ENCODE measurements around the gene LSM10.

LSM10 gene

DNA sequence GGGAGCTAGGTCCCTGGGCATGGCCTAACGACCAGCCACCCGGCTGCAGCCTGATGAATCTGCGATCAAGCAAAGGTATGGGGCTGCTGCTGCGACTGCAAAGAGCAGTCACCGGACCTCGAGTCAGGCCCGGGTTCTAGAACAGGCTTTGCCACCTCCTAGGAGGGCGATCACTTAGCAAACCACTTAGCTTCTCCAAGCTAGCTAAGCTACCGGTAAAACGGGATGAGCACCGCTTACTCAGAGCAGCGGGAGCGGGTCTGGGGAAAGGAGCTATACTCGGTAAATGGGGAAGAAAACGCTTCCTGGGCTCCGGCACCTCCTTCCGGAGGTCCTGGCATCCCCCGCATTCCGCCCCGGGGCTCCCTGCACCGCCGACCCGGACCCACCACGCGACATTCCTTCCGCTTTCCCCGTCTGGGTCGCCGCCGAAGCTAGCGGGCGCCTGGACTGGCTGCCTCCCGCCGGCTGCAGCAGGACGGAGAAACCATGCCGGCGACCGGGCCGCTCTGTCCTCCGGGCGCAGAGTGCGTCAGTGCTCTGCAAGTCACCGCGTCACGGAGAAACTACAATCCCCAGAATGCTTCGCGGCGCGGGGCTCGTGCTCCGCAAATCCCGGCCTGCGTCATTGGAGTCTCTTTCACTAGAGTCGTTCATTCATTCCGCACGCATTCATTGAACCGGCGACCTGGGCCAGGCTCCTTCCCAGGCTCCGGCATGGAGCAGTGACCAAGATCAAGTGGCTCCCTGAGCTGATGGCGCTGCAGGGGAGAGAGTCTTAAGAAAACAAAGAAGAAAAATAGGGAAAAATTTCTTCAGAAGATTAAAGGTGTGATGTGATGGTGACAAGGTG lies at the start of gene LSM10:
TSS of gene LSM10 (minus strand) at position 531 of the 853 bp plus-strand sequence. CDS start 3,779 bp downstream, outside the sequence.
- TF ChIP-seq, protein P1, sequence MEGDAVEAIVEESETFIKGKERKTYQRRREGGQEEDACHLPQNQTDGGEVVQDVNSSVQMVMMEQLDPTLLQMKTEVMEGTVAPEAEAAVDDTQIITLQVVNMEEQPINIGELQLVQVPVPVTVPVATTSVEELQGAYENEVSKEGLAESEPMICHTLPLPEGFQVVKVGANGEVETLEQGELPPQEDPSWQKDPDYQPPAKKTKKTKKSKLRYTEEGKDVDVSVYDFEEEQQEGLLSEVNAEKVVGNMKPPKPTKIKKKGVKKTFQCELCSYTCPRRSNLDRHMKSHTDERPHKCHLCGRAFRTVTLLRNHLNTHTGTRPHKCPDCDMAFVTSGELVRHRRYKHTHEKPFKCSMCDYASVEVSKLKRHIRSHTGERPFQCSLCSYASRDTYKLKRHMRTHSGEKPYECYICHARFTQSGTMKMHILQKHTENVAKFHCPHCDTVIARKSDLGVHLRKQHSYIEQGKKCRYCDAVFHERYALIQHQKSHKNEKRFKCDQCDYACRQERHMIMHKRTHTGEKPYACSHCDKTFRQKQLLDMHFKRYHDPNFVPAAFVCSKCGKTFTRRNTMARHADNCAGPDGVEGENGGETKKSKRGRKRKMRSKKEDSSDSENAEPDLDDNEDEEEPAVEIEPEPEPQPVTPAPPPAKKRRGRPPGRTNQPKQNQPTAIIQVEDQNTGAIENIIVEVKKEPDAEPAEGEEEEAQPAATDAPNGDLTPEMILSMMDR (IDR thresholded peaks at IDR 0.05; ENCODE audit: extremely low read depth, missing control alignments): no peak

DNA sequence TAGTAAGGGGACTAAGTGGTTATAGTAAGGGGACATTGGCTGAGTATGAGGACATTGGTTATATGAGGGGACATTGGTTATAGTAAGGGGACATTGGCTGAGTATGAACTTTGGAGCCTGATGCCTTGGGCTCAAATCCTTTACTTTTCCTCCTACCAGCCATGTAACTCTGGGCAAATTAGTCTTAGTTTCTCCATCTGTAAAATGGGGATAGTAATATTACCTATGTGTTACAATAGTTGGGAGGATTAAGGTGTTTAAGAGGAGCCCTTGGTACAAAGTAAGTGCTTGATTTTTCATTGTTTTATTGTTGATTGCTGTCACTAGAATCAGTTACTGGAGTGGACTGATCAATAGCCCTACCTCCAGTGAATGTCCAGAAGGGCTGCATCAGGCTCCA lies 49.7 kb upstream of the LSM10 start:
- TF ChIP-seq, protein P1 (IDR thresholded peaks at IDR 0.05; ENCODE audit: extremely low read depth, missing control alignments): no peak
- DNase-seq (ENCODE audit: low spot score): no peak

More for the DNA sequence above, at the start of gene LSM10:
- peak; percentile 91 for DNase-seq (ENCODE audit: low spot score)

DNA sequence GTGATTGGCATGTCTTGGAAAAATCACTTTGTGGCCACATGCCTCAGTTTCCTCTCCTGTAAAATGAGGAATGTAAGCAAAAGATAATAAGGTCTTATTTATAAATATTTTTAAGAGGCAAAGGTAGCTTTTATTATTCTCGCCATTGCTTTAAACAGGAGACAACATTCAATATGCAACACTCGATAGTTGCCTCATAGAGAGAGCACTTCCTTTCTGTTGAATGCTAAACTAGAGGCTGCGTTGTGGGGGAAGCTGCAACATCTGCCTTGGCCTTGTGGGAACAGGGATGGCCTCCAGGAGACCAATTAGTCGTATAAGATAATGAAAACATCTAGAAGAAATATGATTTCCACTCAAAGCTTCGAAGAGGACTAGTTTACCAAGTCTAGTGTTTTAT lies 49.0 kb upstream of the LSM10 start:
- DNase-seq (ENCODE audit: low spot score): no peak
- TF ChIP-seq, protein P1 (IDR thresholded peaks at IDR 0.05; ENCODE audit: extremely low read depth, missing control alignments): no peak

DNA sequence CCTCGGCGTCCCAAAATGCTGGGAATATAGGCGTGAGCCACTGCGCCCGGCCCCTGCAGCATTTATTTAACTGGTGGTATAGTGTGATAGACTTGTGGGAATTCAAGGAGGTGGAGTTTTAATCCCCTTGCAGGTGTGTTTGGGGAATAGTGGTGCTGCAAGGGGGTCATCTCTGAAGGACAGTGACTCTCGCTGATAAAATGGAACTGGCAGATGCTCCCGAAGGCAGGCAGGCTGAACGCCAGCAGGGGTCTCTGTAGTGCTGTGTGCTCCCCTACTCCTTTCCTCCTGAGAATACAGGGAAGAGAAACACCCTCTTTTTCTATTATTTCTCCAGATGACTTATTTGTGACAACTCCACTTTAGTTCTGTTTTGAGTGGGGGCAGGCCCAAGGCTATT lies 48.6 kb upstream of the LSM10 start:
- TF ChIP-seq, protein P1 (IDR thresholded peaks at IDR 0.05; ENCODE audit: extremely low read depth, missing control alignments): peak; percentile 50
- peak; percentile 46 for DNase-seq (ENCODE audit: low spot score)

DNA sequence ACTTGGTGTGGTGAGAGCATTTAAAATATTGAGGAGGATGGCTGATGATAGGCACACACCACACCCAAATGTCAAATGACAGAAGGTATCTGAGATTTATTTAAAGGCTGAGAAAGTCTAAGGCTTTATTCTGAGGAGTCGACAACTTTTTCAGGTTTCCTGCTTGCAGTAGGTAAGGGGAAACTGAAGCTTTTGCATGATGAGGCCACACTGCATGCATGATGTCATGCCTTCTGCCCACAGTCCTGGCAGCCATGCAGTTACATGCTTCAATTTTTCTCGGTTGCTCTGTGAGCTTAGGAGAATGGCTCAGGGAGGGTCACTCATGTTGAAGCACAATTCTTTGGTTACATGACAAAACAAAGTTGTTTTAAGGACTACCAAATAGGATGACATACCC lies 45.6 kb upstream of the LSM10 start:
- TF ChIP-seq, protein P1 (IDR thresholded peaks at IDR 0.05; ENCODE audit: extremely low read depth, missing control alignments): no peak

DNA sequence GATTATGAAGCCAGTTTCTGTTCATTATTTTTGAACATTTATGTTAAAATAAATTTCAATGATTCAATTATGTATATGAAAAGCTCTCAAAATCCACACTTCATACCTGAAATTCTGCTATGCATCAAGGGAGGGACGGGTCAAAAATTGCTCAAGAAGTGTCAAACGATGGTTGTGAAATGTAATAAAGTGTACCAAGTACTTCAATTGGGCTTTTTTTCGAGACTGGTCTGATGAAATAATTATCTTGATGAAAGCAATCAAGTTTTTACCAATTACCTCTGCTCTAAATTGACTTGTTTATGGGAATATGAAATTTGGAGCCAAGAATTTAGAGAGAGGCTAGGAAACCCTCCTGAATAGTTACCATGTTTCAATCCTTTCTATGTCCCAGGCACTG lies 44.6 kb upstream of the LSM10 start:
- TF ChIP-seq, protein P1 (IDR thresholded peaks at IDR 0.05; ENCODE audit: extremely low read depth, missing control alignments): no peak
- DNase-seq (ENCODE audit: low spot score): no peak

More for the DNA sequence above, 45.6 kb upstream of the LSM10 start:
- DNase-seq (ENCODE audit: low spot score): no peak

DNA sequence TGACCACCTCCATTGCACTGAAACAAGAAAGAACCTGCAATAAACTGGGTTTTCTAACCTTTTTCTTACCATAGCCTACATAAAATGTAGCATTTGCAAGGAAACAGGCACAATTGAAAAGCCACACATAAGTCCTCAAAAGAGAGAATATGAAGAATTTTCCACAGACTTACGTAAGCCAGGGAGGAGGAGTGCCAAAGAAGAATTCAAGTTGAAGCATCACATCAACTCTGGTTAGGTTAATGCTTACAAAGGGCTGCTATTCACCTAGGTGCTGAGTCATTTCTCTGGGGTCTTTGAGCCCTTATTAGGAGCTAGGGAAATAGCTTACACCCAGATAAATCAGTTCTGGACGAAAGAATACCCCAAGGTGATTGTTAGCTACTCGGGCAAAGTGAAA lies 42.9 kb upstream of the LSM10 start:
- TF ChIP-seq, protein P1 (IDR thresholded peaks at IDR 0.05; ENCODE audit: extremely low read depth, missing control alignments): no peak
- no peak for DNase-seq (ENCODE audit: low spot score)
